GM18951 (cell line): Measurements from ENCODE around the gene LRMDA.

ENCODE experiments used
- POLR2A ChIP-seq: IDR thresholded peaks from 4 replicates; pipeline ENCODE4 v1.6.1; 2011; ENCODE audit warnings: mild to moderate bottlenecking; ENCODE audit not compliant: insufficient read length, insufficient read depth; ENCODE audit errors: extremely low read depth
- in situ Hi-C: fragments of 300-500 bp; cut with MboI; formaldehyde crosslinking; loops from one replicate; pipeline ENCODE4 v1.12.0; 2022; ENCODE audit warnings: low sequenced_read_pairs, mixed read lengths, inconsistent platforms; ENCODE audit not compliant: unreplicated experiment

LRMDA gene

DNA sequence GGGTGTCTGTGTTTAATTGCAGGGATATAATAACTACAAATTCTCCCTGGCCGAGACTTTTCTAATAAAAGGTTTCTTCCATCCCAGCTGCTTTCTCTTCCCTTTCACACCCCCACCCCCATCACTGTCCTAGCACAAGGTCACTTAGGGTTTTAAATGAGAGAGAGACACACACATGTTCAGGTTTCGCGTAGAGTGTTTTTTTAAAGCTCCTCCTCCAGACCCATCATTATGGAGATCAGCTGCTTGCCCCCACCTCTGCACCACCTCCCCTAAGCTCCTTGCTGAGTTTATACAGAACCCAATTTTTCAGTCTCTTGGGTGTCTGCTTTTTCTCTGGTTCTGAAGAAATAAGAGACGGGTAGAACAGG, 18.6 kb downstream of the LRMDA start:
- in situ Hi-C loops: no loop called here
- no peak for TF ChIP-seq POLR2A

GRCh38 chr10:75450644-75451640, 19.5 kb downstream of the LRMDA start:
- no peak for TF ChIP-seq POLR2A
- in situ Hi-C loops: no loop called here

DNA sequence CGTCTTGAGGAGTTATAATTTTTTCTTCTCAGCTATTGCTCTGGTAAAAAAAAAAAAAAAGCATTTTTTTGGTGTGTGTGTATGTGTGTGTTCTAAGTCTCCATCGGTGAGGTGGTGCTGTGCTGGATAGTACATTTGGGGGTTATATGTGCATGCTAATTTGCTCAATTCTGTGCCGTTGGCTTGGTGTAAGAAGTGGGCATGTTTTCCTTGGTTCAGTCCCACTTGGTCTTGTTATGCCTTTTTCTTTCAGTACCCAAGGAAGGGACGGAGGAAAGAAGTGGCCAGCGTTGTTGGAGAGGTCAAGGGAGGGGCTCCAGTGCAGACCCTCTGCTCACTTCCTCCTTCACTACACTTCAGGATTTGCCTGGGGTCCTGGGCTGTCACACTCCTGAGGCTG, 20.4 kb downstream of the LRMDA start:
- no peak for TF ChIP-seq POLR2A
- in situ Hi-C loops: no loop called here

DNA sequence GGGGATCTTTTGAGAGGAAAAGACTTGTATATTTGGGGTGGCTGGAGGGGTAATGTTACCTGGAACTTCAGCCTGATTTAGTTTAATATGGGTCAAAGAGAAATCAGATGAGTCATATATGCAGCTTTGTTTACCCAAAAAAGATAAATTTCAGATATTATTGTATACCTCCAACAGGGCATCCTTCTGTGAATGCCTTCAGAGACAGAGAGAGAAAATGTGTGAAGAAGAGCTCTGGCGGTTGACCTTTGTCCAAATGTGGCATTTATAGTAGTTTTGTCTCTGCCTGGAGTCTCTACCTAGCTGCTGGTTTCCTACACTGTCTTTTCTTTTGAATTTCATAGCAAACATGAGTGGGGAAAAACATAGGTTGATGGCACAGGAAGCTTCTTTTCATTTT, 21.6 kb downstream of the LRMDA start:
- in situ Hi-C loops: no loop called here
- TF ChIP-seq POLR2A: no peak

DNA sequence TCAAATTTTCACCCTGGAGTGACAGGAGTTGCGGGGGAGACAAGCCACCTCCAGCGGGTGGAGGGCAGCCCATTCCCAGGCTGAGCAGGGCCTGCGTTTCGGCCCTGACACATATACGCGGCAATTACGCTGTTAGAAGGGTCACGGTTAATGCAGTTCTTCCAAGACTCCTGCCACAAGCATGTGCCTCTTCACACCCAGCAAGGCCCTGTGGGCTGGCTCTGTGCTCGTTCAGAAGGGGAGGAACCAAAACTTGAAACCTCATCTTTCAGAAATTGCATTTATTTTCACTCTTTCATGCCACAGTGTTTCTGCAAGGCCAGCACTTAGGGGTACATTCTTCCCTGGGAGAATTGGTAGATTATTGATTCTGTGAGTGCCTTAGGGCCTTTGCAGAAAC, 24.7 kb downstream of the LRMDA start:
- in situ Hi-C loops: no loop called here
- no peak for TF ChIP-seq POLR2A

DNA sequence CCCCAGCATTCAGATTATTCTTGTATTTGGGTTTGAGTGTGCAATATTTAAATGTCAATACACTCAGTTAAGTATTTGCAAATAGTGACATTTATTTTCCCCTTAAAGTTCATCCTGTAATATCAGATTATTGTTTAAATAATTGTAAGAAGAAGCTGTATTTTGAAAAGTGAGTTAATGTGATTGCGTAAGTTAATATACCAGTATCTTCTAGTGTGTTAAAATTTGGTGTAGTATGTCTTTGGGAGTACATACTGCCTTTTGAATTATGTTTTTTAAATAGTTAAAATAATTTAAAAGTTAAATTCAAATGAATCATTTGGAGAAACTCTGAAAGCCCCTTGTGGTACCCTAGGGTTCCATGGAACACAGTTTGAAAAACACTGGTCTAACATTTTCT, 28.6 kb downstream of the LRMDA start:
- no peak for TF ChIP-seq POLR2A
- in situ Hi-C loops: no loop called here

- in situ Hi-C loops: no loop called here
- no peak for TF ChIP-seq POLR2A
These were observed 30.5 kb downstream of the LRMDA start for GRCh38 chr10:75461672-75462649.

- no peak for TF ChIP-seq POLR2A
- in situ Hi-C loops: no loop called here
These were observed 31.4 kb downstream of the LRMDA start for GRCh38 chr10:75462865-75463264.

GRCh38 chr10:75464478-75465449, 33.3 kb downstream of the LRMDA start:
- no peak for TF ChIP-seq POLR2A
- in situ Hi-C loops: no loop called here

GRCh38 chr10:75465450-75465827, 34.0 kb downstream of the LRMDA start:
- in situ Hi-C loops: no loop called here
- TF ChIP-seq POLR2A: no peak

DNA sequence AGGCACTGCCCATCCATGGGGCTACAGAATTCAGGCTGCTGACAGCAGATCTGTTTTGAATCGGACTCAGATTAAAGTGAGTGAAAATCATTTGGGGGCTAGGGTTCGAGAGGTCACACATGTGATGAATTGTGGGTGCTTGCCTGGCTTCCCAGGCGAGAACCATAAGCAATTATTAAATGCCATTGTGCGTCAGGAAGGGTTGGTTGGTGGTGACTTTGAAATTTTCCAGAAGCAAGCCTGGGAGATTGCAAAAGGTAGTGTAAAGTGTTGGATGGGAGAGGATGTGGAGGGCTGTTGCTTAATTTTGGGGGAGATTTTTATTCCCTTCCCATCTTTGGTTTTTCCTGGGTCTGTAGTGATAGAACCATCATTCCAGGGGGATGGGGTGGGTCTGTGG, 34.6 kb downstream of the LRMDA start:
- TF ChIP-seq POLR2A: no peak
- in situ Hi-C loops: no loop called here

- in situ Hi-C loops: no loop called here
- TF ChIP-seq POLR2A: no peak
These were observed 35.5 kb downstream of the LRMDA start for GRCh38 chr10:75466886-75467285.
